A204.1 (cell line): ENCODE results near the gene HIRA.
"Not testable (repeated sequence)": the region's sequence is repeated elsewhere in the genome, so short reads cannot be mapped to it uniquely, and the experiment has no call there.

ENCODE experiments used
- FAIRE-seq: peaks from 2 replicates; lab custom pipeline; 2012; peaks lifted over from hg19 to GRCh38; lab: Jason Lieb, UNC

HIRA gene

GRCh38 chr22:19377565-19378343, 53.8 kb downstream of the HIRA start:
- no peak for FAIRE-seq

- no peak for FAIRE-seq
These were observed 54.6 kb downstream of the HIRA start for GRCh38 chr22:19376971-19377370.

GRCh38 chr22:19376247-19376646, 55.3 kb downstream of the HIRA start:
- FAIRE-seq, result no peak

- FAIRE-seq, result no peak
These were observed 56.1 kb downstream of the HIRA start for GRCh38 chr22:19375435-19375834.

- FAIRE-seq, result no peak
These were observed 57.1 kb downstream of the HIRA start for GRCh38 chr22:19374410-19374809.

- no peak for FAIRE-seq
These were observed 58.1 kb downstream of the HIRA start for GRCh38 chr22:19373450-19373849.

- FAIRE-seq, result no peak
These were observed 59.6 kb downstream of the HIRA start for GRCh38 chr22:19371893-19372292.

GRCh38 chr22:19368876-19369275, 62.7 kb downstream of the HIRA start:
- no peak for FAIRE-seq

- FAIRE-seq, result no peak
These were observed 63.7 kb downstream of the HIRA start for GRCh38 chr22:19367763-19368367.

- not testable (repeated sequence) for FAIRE-seq
These were observed 68.0 kb downstream of the HIRA start for GRCh38 chr22:19363541-19363940.

- FAIRE-seq, result no peak
These were observed 69.9 kb downstream of the HIRA start for GRCh38 chr22:19361501-19362103.

- FAIRE-seq, result no peak
These were observed 70.7 kb downstream of the HIRA start for GRCh38 chr22:19360862-19361261.

GRCh38 chr22:19360300-19360792, 71.2 kb downstream of the HIRA start:
- FAIRE-seq, result no peak

GRCh38 chr22:19359554-19360299, 71.8 kb downstream of the HIRA start:
- FAIRE-seq, result no peak

- FAIRE-seq, result no peak
These were observed 72.6 kb downstream of the HIRA start for GRCh38 chr22:19358703-19359553.

- no peak for FAIRE-seq
These were observed 73.3 kb downstream of the HIRA start for GRCh38 chr22:19358195-19358594.

- FAIRE-seq, result no peak
These were observed 74.0 kb downstream of the HIRA start for GRCh38 chr22:19357270-19358105.

- no peak for FAIRE-seq
These were observed 74.7 kb downstream of the HIRA start for GRCh38 chr22:19356708-19357269.

GRCh38 chr22:19355413-19356157, 75.9 kb downstream of the HIRA start:
- FAIRE-seq, result no peak

- FAIRE-seq, result no peak
These were observed 77.3 kb downstream of the HIRA start for GRCh38 chr22:19354201-19354600.
